GM12878 (cell line): ENCODE results near the gene WAS. TPM values are rescaled to one million over a fixed set of nuclear protein-coding genes. Genes with fewer than 3 reads are reported as not detected.

Experiments used
- ASH2L ChIP-seq: fragments of 300-600, 200-600 bp; sonication (generic); IDR thresholded peaks from 2 replicates; pipeline ENCODE4 v1.6.1; 2017; ENCODE audit warnings: low read depth, mild to moderate bottlenecking, borderline replicate concordance
- BHLHE40 ChIP-seq, 2 experiments: fragments of 450-650 bp in 1 of 2; IDR thresholded peaks; 2 replicates each; pipeline ENCODE4 v1.6.1; 2011 to 2017; ENCODE audit warnings: low read depth in 2 of 2, borderline replicate concordance in 1 of 2, improper control_type of control experiment in 1 of 2, low read length in 1 of 2, mild to moderate bottlenecking in 1 of 2
- CBX3 ChIP-seq: fragments of 200-600 bp; sonication (generic); IDR thresholded peaks from 2 replicates; pipeline ENCODE4 v1.6.1; 2016; ENCODE audit warnings: low read depth, borderline replicate concordance
- CREB1 ChIP-seq: IDR thresholded peaks from 2 replicates; pipeline ENCODE4 v1.6.1; 2012; ENCODE audit warnings: low read depth, mild to moderate bottlenecking, inconsistent platforms
- EGR1 ChIP-seq, 2 experiments: IDR thresholded peaks; 1 replicate in 1 of 2; 2 replicates in 1 of 2; pipeline ENCODE4 v1.6.1; 2011 to 2012; ENCODE audit warnings: low read depth in 2 of 2, low read length in 2 of 2, borderline replicate concordance in 1 of 2, mild to moderate bottlenecking in 1 of 2, moderate library complexity in 1 of 2
- HDAC2 ChIP-seq: fragments of 200-600 bp; sonication (generic); IDR thresholded peaks from 2 replicates; pipeline ENCODE4 v1.6.1; 2017
- IKZF1 ChIP-seq: fragments of 450-650 bp; conservative IDR thresholded peaks from 2 replicates; pipeline ENCODE4 v1.6.1; 2017; ENCODE audit warnings: antibody characterized with exemption, mild to moderate bottlenecking
- JUNB ChIP-seq: IDR thresholded peaks from 2 replicates; pipeline ENCODE4 v1.6.1; 2016; ENCODE audit warnings: antibody characterized with exemption, mild to moderate bottlenecking
- NBN ChIP-seq: fragments of 450-650 bp; IDR thresholded peaks from 2 replicates; pipeline ENCODE4 v1.6.1; 2016
- NR2F1 ChIP-seq: fragments of 450-650 bp; conservative IDR thresholded peaks from 2 replicates; pipeline ENCODE4 v1.6.1; 2017; ENCODE audit warnings: mild to moderate bottlenecking
- NRF1 ChIP-seq: conservative IDR thresholded peaks from 2 replicates; pipeline ENCODE4 v1.6.1; 2011; ENCODE audit warnings: mild to moderate bottlenecking, low read depth, low read length, improper control_type of control experiment
- POLR2AphosphoS2 ChIP-seq: IDR thresholded peaks from 2 replicates; pipeline ENCODE4 v1.6.1; 2011; ENCODE audit warnings: low read depth, mild to moderate bottlenecking, low read length, improper control_type of control experiment, moderate library complexity
- TCF12 ChIP-seq: IDR thresholded peaks from 2 replicates; pipeline ENCODE4 v1.6.1; 2011; ENCODE audit warnings: low read depth, mild to moderate bottlenecking, low read length
- YY1 ChIP-seq: IDR thresholded peaks from 2 replicates; pipeline ENCODE4 v1.6.1; 2011; ENCODE audit warnings: low read depth, mild to moderate bottlenecking, low read length
- ZSCAN29 ChIP-seq: fragments of 450-650 bp; IDR thresholded peaks from 2 replicates; pipeline ENCODE4 v1.6.1; 2017; ENCODE audit warnings: mild to moderate bottlenecking, moderate library complexity
- polyA plus RNA-seq, 11 experiments: library from polyadenylated mRNA; depleted of rRNA in 4 of 11; unstranded in 6 of 11; stranded (reverse) in 5 of 11; fragments of >200 nt; fragmentation: Nextera tagmentation in 4 of 11; fragmentation: Illumina TruSeq in 1 of 11; extraction: Ambion mirVana in 4 of 11; extraction: Trizol in 1 of 11; gene quantifications; 1 replicate in 1 of 11; 2 replicates in 10 of 11; pipeline versions ENCODE4 v1.2.1 to v1.2.3, GENCODE V29; 2011 to 2016; ENCODE audit warnings: inconsistent platforms in 2 of 11, missing spikeins in 2 of 11, low read depth in 1 of 11
- total RNA-seq, 4 experiments: library from RNA; depleted of rRNA in 3 of 4; stranded (reverse); fragments of >200 nt in 3 of 4; fragmentation: Illumina TruSeq in 1 of 4; extraction: Trizol in 1 of 4; gene quantifications; 2 replicates each; pipeline versions ENCODE4 v1.2.1 to v1.2.3, GENCODE V29; 2013 to 2021
- TF ChIP-seq, protein P1 (sequence below): fragments of 450-650 bp; IDR thresholded peaks from 2 replicates; pipeline ENCODE4 v1.6.1; 2016; ENCODE audit warnings: mild to moderate bottlenecking, moderate library complexity, borderline replicate concordance
- TF ChIP-seq, protein P2 (sequence below): fragments of 450-650 bp; IDR thresholded peaks from 2 replicates; pipeline ENCODE4 v1.6.1; 2017; ENCODE audit warnings: low read depth, mild to moderate bottlenecking, moderate library complexity
- TF ChIP-seq, protein P3 (sequence below): IDR thresholded peaks from 2 replicates; pipeline ENCODE4 v1.6.1; 2012; ENCODE audit warnings: low read depth, low read length, improper control_type of control experiment
- TF ChIP-seq, protein P4 (sequence below): fragments of 450-650 bp; IDR thresholded peaks from 2 replicates; pipeline ENCODE4 v1.6.1; 2017; ENCODE audit warnings: mild to moderate bottlenecking, moderate library complexity

WAS gene
- total and polyA plus RNA-seq, 10 of the 15 experiments (the other 5 are each of a cell fraction or from before 2014, with no cell fraction given): 1.6 to 84.7 (median 23.0) TPM

DNA sequence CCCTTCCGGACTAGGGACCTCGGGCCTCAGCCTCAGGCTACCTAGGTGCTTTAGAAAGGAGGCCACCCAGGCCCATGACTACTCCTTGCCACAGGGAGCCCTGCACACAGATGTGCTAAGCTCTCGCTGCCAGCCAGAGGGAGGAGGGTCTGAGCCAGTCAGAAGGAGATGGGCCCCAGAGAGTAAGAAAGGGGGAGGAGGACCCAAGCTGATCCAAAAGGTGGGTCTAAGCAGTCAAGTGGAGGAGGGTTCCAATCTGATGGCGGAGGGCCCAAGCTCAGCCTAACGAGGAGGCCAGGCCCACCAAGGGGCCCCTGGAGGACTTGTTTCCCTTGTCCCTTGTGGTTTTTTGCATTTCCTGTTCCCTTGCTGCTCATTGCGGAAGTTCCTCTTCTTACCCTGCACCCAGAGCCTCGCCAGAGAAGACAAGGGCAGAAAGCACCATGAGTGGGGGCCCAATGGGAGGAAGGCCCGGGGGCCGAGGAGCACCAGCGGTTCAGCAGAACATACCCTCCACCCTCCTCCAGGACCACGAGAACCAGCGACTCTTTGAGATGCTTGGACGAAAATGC lies at the start of gene WAS (continued):
- TF ChIP-seq, protein P1, sequence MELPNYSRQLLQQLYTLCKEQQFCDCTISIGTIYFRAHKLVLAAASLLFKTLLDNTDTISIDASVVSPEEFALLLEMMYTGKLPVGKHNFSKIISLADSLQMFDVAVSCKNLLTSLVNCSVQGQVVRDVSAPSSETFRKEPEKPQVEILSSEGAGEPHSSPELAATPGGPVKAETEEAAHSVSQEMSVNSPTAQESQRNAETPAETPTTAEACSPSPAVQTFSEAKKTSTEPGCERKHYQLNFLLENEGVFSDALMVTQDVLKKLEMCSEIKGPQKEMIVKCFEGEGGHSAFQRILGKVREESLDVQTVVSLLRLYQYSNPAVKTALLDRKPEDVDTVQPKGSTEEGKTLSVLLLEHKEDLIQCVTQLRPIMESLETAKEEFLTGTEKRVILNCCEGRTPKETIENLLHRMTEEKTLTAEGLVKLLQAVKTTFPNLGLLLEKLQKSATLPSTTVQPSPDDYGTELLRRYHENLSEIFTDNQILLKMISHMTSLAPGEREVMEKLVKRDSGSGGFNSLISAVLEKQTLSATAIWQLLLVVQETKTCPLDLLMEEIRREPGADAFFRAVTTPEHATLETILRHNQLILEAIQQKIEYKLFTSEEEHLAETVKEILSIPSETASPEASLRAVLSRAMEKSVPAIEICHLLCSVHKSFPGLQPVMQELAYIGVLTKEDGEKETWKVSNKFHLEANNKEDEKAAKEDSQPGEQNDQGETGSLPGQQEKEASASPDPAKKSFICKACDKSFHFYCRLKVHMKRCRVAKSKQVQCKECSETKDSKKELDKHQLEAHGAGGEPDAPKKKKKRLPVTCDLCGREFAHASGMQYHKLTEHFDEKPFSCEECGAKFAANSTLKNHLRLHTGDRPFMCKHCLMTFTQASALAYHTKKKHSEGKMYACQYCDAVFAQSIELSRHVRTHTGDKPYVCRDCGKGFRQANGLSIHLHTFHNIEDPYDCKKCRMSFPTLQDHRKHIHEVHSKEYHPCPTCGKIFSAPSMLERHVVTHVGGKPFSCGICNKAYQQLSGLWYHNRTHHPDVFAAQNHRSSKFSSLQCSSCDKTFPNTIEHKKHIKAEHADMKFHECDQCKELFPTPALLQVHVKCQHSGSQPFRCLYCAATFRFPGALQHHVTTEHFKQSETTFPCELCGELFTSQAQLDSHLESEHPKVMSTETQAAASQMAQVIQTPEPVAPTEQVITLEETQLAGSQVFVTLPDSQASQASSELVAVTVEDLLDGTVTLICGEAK: peak; percentile 81; the same call in 1 of the 2 replicates
- TF ChIP-seq, protein P2, sequence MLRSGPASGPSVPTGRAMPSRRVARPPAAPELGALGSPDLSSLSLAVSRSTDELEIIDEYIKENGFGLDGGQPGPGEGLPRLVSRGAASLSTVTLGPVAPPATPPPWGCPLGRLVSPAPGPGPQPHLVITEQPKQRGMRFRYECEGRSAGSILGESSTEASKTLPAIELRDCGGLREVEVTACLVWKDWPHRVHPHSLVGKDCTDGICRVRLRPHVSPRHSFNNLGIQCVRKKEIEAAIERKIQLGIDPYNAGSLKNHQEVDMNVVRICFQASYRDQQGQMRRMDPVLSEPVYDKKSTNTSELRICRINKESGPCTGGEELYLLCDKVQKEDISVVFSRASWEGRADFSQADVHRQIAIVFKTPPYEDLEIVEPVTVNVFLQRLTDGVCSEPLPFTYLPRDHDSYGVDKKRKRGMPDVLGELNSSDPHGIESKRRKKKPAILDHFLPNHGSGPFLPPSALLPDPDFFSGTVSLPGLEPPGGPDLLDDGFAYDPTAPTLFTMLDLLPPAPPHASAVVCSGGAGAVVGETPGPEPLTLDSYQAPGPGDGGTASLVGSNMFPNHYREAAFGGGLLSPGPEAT: peak; percentile 35; the same call in 1 of the 2 replicates
- TF ChIP-seq ASH2L: no peak
- 0 out of 2 replicates have a peak, but pooled peaks have one; percentile 11 for TF ChIP-seq TCF12
- 0 out of 2 replicates have a peak, but pooled peaks have one; percentile 18 for TF ChIP-seq YY1
- TF ChIP-seq NRF1: no peak
- peak in 1 of 2 experiments; percentile 33; a peak in 1 of 3 replicates for TF ChIP-seq EGR1 (IDR thresholded peaks at IDR 0.05; ENCODE audit: borderline replicate concordance in 1 of 2, low read depth in 2 of 2, low read length in 2 of 2)
- 0 out of 2 replicates have a peak, but pooled peaks have one; percentile 11 for TF ChIP-seq JUNB
- no peak for TF ChIP-seq HDAC2
- TF ChIP-seq NBN: 0 out of 2 replicates have a peak, but pooled peaks have one; percentile 34
- peak; percentile 54 for TF ChIP-seq IKZF1
- 0 out of 4 replicates have a peak, but pooled peaks of 1 of the 2 experiments have one; percentile 1 for TF ChIP-seq BHLHE40 (IDR thresholded peaks at IDR 0.05; ENCODE audit: borderline replicate concordance in 1 of 2, low read depth in 2 of 2, low read length in 1 of 2)
- TF ChIP-seq, protein P3, sequence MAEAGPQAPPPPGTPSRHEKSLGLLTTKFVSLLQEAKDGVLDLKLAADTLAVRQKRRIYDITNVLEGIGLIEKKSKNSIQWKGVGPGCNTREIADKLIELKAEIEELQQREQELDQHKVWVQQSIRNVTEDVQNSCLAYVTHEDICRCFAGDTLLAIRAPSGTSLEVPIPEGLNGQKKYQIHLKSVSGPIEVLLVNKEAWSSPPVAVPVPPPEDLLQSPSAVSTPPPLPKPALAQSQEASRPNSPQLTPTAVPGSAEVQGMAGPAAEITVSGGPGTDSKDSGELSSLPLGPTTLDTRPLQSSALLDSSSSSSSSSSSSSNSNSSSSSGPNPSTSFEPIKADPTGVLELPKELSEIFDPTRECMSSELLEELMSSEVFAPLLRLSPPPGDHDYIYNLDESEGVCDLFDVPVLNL: no peak
- no peak for TF ChIP-seq ZSCAN29
- TF ChIP-seq POLR2AphosphoS2: no peak
- no peak for TF ChIP-seq NR2F1
- no peak for TF ChIP-seq CREB1
- no peak for TF ChIP-seq CBX3
- TF ChIP-seq, protein P4, sequence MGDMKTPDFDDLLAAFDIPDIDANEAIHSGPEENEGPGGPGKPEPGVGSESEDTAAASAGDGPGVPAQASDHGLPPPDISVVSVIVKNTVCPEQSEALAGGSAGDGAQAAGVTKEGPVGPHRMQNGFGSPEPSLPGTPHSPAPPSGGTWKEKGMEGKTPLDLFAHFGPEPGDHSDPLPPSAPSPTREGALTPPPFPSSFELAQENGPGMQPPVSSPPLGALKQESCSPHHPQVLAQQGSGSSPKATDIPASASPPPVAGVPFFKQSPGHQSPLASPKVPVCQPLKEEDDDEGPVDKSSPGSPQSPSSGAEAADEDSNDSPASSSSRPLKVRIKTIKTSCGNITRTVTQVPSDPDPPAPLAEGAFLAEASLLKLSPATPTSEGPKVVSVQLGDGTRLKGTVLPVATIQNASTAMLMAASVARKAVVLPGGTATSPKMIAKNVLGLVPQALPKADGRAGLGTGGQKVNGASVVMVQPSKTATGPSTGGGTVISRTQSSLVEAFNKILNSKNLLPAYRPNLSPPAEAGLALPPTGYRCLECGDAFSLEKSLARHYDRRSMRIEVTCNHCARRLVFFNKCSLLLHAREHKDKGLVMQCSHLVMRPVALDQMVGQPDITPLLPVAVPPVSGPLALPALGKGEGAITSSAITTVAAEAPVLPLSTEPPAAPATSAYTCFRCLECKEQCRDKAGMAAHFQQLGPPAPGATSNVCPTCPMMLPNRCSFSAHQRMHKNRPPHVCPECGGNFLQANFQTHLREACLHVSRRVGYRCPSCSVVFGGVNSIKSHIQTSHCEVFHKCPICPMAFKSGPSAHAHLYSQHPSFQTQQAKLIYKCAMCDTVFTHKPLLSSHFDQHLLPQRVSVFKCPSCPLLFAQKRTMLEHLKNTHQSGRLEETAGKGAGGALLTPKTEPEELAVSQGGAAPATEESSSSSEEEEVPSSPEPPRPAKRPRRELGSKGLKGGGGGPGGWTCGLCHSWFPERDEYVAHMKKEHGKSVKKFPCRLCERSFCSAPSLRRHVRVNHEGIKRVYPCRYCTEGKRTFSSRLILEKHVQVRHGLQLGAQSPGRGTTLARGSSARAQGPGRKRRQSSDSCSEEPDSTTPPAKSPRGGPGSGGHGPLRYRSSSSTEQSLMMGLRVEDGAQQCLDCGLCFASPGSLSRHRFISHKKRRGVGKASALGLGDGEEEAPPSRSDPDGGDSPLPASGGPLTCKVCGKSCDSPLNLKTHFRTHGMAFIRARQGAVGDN: peak; percentile 47; the same call in 1 of the 2 replicates
